ENCODE data around the gene IGFLR1. TPM values are rescaled to one million over a fixed set of nuclear protein-coding genes. Genes with fewer than 3 reads are reported as not detected.

Gene IGFLR1
- total and polyA plus RNA-seq, 2 of the 8 experiments (the other 6 are each of a cell fraction or from before 2014, with no cell fraction given): 8.4 to 28.9 TPM

DNA sequence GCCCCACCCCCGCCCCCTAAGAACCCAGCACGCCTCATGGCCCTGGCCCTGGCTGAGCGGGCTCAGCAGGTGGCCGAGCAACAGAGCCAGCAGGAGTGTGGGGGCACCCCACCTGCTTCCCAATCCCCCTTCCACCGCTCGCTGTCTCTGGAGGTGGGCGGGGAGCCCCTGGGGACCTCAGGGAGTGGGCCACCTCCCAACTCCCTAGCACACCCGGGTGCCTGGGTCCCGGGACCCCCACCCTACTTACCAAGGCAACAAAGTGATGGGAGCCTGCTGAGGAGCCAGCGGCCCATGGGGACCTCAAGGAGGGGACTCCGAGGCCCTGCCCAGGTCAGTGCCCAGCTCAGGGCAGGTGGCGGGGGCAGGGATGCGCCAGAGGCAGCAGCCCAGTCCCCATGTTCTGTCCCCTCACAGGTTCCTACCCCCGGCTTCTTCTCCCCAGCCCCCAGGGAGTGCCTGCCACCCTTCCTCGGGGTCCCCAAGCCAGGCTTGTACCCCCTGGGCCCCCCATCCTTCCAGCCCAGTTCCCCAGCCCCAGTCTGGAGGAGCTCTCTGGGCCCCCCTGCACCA, 45.1 kb upstream of the IGFLR1 start (continued):
- TF ChIP-seq CTCF (IDR thresholded peaks at IDR 0.05; ENCODE audit: control extremely low read depth in 1 of 3, insufficient read depth in 1 of 3, low read depth in 1 of 3, low read length in 3 of 3) (no peak), HDAC6 (IDR thresholded peaks at IDR 0.05; ENCODE audit: low read depth, low read length) (no peak), BCL11A (IDR thresholded peaks at IDR 0.05; ENCODE audit: low read depth in 2 of 2, low read length in 2 of 2) (no peak), NANOG (IDR thresholded peaks at IDR 0.05; ENCODE audit: insufficient read depth, low read depth, low read length, poor library complexity, severe bottlenecking) (no peak), EZH2 (IDR thresholded peaks at IDR 0.05; ENCODE audit: low read depth, low read length, severe bottlenecking) (no peak), SP1 (IDR thresholded peaks at IDR 0.05; ENCODE audit: low read depth, low read length) (no peak)
- TF ChIP-seq, protein P1, sequence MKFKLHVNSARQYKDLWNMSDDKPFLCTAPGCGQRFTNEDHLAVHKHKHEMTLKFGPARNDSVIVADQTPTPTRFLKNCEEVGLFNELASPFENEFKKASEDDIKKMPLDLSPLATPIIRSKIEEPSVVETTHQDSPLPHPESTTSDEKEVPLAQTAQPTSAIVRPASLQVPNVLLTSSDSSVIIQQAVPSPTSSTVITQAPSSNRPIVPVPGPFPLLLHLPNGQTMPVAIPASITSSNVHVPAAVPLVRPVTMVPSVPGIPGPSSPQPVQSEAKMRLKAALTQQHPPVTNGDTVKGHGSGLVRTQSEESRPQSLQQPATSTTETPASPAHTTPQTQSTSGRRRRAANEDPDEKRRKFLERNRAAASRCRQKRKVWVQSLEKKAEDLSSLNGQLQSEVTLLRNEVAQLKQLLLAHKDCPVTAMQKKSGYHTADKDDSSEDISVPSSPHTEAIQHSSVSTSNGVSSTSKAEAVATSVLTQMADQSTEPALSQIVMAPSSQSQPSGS (IDR thresholded peaks at IDR 0.05; ENCODE audit: low read length): no peak
- TF ChIP-seq, protein P2, sequence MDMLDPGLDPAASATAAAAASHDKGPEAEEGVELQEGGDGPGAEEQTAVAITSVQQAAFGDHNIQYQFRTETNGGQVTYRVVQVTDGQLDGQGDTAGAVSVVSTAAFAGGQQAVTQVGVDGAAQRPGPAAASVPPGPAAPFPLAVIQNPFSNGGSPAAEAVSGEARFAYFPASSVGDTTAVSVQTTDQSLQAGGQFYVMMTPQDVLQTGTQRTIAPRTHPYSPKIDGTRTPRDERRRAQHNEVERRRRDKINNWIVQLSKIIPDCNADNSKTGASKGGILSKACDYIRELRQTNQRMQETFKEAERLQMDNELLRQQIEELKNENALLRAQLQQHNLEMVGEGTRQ (IDR thresholded peaks at IDR 0.05; ENCODE audit: low read length): no peak

Measured in H1 (cell line).